ENCODE results near the gene COL8A2.
A peak's percentile ranks its signal among the peaks of the same experiment; 100 is the strongest.

The COL8A2 gene

DNA sequence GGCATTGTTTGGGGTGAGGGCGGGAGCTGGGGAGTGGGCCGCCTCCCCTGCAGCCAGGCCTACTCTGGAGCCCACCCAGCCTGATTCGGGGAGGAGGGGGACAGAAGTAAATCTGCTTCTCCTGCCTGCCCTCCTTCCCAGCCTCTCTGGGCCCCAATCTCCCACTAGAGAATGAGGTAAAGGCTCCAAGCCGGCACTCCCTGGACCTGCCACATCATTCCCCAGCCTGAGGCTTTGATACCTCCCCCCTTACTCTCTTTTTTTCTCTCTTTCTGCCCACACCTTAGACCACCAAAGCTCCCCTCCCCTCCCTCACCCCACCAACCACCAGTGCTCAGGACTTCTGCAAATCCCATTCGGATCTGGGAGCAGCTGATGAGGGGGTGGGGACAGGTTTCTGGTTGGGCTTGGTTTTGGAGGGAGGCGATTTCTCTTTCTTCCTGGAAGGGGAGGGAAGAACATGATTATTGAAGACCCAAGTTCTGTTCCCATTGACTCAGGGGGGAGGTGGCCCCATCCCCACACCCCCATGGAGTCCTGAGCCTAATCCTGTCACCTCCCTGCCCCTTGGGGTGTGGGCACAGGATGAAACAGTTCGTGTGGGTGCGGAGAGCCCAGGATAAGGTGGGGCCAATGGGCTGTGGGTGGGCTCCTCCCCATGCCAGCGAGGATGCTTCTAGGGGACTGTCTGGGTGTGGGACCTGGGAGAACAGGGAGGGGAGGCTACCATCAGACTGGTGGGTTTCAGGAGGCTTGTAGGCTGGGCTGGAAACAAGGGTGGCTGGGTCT is 32.3 kb upstream of the COL8A2 start:
- DNase-seq, result no peak

- DNase-seq, result peak; percentile 17
Measured at GRCh38 chr1:36156329-36157114, 31.5 kb upstream of the COL8A2 start.

- DNase-seq, result peak; percentile 28
Measured at GRCh38 chr1:36155408-36156328, 30.6 kb upstream of the COL8A2 start, which contains the start of gene MAP7D1. Gene MAP7D1, plus strand, starts transcription at chr1:36156160. Its CDS starts 258 bp downstream, at chr1:36156418.

- DNase-seq, result no peak
Measured at GRCh38 chr1:36154765-36155407, 29.9 kb upstream of the COL8A2 start.

GRCh38 chr1:36154335-36154734 is 29.3 kb upstream of the COL8A2 start:
- no peak for DNase-seq

DNA sequence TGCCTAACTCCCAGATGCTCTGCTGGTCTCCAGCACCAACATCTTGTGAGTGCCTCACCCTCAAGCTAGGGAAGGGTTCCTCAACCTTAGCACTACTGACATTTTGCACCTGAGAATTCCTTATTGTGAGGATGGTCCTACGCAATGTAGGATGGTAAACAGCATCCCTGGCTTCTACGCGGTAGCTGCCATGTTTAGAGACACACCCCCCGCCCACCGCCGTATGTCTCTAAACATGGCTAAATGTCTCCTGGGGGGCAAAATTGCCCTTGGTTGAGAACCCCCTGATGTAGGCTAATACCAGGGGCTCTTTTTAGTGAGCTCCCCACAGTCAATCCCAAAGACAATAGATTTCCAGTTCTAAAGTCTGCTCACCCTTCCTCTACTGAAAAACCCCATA is 28.5 kb upstream of the COL8A2 start:
- no peak for DNase-seq

DNA sequence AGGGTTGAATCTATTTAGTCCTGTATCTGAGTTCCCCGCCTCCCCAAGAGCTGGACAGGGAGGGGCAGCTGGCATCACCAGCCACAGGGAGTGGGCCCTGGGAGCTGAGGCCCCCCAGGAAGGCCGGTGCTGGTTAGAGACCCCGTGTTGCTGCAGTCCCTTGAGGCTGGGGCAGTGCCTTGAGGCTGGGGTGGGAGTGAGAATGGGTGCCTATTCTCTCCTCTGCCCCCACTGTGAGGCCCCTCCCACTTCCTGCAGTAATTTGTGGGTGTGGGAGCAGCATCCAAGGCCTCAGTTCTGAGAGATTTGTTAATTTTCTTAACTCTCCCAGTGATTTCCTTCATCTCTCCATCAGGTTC is 26.8 kb upstream of the COL8A2 start:
- DNase-seq, result no peak

DNA sequence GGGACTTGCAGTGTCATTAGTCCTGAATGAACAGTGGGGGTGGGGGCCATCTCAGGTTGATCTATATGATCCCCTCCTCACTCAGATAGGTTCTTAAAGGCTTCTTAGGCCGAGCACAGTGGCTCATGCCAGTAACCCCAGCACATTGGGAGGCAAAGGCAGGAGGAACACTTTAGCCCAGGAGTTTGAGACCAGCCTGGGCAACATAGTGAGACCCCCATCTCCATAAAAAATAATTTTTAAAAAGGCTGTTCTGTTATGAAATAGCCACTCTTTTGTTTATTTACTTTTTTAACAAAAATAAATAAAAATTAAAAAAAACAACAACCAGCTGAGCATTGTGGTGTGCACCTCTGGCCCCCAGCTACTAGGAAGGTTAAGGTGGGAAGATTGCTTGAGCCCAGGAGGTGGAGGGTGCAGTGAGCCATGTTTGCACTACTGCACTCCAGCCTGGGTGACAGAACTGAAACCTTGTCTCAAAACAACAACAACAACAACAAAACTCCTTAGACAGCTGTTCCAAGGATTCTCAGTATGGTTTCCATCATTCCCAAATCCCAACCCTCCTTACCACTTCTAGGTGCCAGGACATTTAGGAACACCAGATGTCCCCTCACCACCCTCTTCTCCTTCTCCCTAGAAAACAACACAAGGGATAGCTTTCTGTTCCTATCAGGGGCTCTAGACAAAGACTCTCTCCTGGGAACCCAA is 26.3 kb upstream of the COL8A2 start:
- no peak for DNase-seq

GRCh38 chr1:36150296-36151133 is 25.5 kb upstream of the COL8A2 start:
- peak; percentile 84 for DNase-seq

- no peak for DNase-seq
Measured at GRCh38 chr1:36149973-36150295, 24.9 kb upstream of the COL8A2 start.

- peak; percentile 98 for DNase-seq
Measured at GRCh38 chr1:36149237-36149972, 24.4 kb upstream of the COL8A2 start, which contains the start of gene TRAPPC3. Gene TRAPPC3, minus strand, starts transcription at chr1:36149486. Its CDS starts 108 bp downstream, at chr1:36149378.

DNA sequence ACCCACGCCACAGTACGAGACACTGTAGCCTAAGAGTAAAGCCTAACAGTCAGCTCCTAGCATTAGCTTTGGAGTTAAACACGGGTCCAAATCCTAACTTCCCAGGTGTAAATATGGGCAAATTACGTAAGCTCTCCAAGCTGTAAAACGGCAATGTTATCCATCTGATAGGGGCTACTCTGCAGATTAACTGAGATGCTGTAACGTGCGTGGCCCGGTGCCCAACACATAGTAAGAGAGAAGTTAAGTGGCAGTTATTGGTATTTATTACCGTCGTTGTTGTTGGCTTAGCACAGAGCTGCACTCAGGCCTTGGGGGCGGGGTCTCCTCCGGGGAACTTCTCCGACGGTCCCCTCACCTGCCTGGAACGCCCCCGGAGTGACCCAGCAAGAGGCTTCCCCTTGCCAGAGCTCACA is 23.8 kb upstream of the COL8A2 start:
- DNase-seq, result no peak

GRCh38 chr1:36144413-36144812 is 19.4 kb upstream of the COL8A2 start:
- no peak for DNase-seq

DNA sequence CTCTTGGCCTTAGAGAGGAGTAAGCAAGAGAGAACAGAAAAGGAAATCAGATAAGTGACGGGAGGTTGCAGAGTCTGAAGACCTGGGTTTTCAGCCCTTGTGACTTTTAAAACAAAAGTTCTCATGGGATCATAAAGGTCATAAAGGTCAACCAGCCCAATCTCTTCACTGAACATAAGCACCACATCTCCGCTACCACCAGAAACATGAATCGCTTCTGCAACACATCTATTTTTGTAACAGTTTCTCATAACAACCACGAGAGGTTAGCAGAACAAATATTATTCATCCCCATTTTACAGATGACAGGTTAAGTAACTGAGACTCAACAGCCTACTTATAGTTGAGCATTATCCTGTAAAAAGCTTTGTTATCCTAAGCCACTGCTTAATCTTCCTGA is 18.4 kb upstream of the COL8A2 start:
- no peak for DNase-seq

DNA sequence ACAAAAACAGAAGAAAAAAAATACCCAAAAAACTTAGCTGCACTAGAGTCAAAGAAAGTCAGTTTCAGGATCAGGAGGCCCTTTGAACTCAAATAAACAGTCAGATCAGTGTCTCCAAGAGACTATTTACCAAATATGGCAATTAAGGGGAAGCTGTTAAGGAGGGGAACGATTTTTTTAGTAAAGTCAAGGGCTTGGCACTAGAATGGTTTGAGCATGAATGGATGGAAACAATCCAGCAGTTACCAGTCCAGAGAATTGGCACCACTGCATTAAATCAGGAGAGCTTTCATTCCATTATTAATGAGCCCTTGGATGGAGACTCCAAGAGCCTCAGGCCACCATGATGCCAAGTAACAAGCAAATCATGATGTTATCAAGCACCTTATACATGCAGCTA is 17.1 kb upstream of the COL8A2 start:
- peak; percentile 74 for DNase-seq

DNA sequence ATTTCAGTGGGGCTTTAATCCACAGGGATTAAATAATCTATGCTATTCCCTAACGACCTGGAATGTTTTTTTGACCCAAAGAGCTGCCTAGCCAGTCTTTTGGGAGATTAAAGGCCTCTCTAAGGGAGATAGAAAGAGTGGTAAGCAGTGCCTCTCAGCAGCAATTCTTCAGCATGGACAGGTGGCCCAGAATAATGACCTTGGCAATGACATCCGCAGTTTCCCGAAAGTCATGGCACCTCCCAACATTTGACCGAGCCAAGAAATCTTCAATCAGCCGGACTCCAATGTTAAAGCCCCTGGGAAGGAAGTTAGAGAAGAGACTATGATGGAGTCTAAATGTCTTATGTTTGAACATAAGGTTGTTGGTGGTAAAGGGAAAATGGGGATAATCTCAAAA is 14.5 kb upstream of the COL8A2 start:
- no peak for DNase-seq

DNA sequence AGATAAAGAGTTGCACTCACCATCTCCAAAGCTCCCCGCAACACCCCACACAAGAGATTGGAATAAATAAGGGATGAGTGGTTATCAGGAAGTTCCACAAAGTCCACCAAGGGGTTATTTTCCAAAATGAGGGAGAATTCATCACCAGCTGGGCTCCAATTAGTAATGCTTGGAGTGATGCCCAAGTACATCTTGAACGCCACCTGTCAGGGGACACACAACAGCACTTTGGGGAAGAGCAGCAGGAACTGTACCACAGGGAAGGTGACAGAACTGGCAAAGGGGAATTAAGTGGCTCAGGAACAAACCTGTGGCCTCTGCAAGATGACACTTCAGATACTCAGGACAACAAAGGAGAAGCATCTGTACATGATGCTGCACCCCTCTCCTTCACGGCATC is 12.8 kb upstream of the COL8A2 start:
- DNase-seq, result peak; percentile 66

DNA sequence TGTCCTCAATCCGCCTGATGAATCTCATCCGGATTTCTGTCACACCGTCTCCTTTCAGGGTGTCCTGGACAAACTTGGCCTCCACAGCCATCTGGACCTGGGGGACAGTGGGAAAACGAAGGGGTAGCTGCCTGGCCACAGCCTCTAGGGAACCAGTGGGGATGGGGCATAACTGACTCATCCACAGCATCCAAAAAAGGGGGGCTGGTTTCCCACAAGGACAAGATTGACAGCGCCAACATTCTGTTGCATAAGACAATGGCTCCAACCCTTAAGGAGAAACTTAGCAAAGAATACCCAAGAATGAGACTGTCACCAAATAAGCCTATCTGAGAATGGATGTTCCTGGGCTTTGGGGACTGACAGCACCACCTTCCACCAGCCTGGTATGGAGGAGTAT is 12.2 kb upstream of the COL8A2 start:
- no peak for DNase-seq

- DNase-seq, result no peak
Measured at GRCh38 chr1:36136535-36136934, 11.5 kb upstream of the COL8A2 start.

GRCh38 chr1:36135796-36136195 is 10.8 kb upstream of the COL8A2 start:
- DNase-seq, result no peak
